Kasumi-1 (cell line): ENCODE data around the gene PROC.
A peak's percentile ranks its signal among the peaks of the same experiment; 100 is the strongest.

ENCODE experiments used
- DNase-seq, 2 experiments: peaks; one replicate each; lab custom pipeline; 2025; lab: John Stamatoyannopoulos, UW

The PROC gene

GRCh38 chr2:127418300-127419111 is at the start of gene PROC:
TSS of gene PROC (plus strand) at chr2:127418427. CDS start at chr2:127419943, 1,516 bp downstream.
- DNase-seq: no peak

DNA sequence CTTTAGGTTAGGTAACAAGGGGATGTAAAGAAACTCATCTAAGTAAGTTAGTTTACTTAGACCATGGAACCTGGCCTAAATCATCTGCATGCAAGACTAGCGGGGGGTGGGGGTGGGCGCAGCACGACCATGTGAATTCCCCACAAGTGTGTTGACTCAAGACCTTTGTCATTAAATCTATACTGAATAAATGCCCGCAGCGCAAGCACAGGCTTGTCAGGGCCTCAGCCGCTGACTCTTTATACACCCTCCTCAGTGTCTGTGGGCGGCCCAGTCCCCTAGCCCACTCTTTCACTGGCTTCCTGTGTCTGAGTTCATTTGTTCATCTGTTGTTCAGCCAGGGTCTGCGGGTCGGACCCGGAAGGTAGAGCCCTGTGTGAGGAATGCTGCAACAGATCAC is 48.2 kb upstream of the PROC start:
- no peak for DNase-seq

GRCh38 chr2:127371037-127371436 is 47.2 kb upstream of the PROC start:
- DNase-seq: no peak

DNA sequence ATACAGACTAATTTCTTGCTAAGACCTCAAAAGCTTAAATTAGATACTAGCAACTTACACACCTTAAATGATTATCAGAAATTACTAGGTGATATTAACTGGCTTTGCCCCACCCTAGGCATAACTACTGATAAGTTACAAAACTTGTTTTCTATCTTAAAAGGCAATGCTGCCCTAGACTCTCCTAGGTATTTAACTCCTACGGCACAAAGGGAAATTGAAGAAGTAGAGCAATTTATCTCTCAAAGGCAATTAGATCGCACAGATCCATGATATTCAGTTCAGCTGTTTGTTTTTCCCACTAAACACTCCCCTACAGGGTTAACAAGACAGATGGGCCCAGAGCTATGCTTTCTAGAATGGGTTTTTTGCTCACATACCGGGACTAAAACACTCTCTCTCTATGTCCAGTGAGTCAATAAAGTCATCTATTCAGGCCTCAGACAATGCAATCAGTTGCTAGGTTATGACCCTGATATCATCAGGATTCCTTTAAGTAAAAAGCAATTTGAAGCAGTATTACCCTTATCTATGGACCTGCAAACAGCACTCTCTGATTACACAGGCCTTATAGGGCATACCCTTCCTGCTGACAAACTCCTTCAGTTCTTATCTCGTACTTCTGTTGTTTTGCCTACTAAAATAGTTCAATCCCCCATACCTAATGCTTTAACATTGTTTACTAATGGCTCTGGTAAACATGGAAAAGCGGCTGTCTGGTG is 44.7 kb upstream of the PROC start:
- DNase-seq: no peak

DNA sequence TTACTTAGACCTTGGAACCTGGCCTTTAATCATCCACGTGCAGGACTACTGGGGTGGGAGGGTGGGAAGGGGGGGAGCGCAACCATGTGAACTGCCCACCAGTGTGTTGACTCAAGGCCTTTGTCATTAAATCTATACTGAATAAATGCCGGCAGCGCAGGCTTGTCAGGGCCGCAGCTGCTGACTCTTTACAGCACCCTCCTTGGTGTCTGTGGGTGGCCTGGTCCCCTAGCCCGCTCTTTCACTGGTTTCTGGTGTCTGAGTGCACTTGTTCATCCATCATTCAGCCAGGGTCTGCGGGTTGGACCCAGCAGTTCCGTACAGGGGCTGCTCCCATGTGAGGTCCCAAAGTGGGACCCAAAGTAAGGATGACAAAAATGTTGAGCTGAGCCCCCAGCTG is 42.0 kb upstream of the PROC start:
- DNase-seq: no peak

DNA sequence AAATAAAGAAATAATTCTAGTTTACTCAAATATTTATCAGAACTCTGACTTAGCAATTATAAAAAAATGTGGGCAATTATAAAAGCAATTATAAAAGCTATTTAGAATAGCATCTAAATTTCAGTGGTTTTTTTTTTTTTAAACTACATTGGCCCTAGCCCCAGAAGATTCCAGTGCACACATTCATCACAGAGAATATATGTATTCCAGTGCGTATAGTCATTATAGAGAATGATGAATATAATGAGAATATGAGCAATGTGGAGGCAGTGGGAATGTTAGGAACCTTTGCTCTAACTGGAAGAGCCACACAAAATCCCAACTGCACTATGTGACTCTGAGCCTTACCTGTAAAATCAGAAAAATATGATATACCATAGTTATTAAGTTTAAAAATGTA is 41.0 kb upstream of the PROC start:
- DNase-seq: no peak

- DNase-seq: no peak
These were observed 39.5 kb upstream of the PROC start for GRCh38 chr2:127378720-127379119.

DNA sequence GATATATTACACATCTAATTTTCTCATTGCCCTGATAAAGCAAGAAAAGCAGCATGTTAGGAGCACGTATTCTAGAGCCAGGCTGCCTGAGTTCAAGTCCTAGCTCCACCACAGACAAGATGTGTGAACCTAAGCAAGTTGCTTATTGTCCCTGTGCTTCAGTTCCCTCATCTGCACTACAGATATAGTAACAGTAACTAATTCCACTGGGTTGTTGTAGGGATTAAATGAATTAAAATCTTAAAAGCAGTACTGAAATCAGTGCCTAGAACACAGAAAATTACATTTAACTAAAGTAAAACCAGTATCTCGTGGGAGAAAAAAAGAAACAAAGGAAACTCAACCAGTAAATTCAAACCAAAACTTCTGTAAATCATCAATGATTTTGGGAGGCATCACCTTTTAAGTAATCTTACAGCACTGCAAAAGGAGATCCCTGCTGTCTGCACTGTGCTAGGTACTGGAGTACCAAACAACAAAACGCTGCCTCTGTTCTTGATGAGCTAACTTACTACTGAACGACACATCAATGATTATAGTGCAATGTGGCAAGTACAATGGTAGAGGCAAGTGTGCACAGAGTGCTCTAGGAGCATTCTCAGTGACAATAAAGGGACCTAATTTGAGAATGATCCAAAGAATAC is 38.4 kb upstream of the PROC start:
- no peak for DNase-seq

DNA sequence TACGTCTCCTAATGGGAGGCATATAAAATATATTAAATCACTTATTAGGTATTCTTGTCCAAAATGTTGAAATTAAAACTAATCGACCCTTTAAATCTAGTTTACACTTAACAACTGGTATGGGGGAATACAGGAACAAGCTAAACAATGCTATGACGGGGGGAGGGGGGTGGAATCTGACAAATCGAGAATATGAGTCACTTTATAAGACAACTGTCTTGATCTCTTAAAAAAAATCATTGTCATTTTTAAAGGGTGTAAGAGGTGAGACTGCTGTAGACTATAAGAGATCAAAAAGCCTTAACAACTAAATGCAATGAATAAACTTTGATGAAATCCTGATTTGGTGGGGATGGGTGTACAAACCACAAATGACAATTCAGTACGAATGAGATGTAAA is 36.5 kb upstream of the PROC start:
- no peak for DNase-seq

- no peak for DNase-seq
These were observed 35.4 kb upstream of the PROC start for GRCh38 chr2:127382831-127383230.

GRCh38 chr2:127384529-127384928 is 33.7 kb upstream of the PROC start:
- no peak for DNase-seq

GRCh38 chr2:127386246-127386645 is 32.0 kb upstream of the PROC start:
- DNase-seq: no peak

GRCh38 chr2:127386764-127387654 is 31.2 kb upstream of the PROC start:
- peak; percentile 74 to 75 for DNase-seq

GRCh38 chr2:127387655-127388422 is 30.4 kb upstream of the PROC start, which contains the start of gene MAP3K2:
TSS of gene MAP3K2 (minus strand) at chr2:127387975. CDS start at chr2:127343129, 44,846 bp downstream.
- DNase-seq: peak; percentile 68

- peak; percentile 39 to 61 for DNase-seq
These were observed 29.6 kb upstream of the PROC start for GRCh38 chr2:127388423-127389164.

DNA sequence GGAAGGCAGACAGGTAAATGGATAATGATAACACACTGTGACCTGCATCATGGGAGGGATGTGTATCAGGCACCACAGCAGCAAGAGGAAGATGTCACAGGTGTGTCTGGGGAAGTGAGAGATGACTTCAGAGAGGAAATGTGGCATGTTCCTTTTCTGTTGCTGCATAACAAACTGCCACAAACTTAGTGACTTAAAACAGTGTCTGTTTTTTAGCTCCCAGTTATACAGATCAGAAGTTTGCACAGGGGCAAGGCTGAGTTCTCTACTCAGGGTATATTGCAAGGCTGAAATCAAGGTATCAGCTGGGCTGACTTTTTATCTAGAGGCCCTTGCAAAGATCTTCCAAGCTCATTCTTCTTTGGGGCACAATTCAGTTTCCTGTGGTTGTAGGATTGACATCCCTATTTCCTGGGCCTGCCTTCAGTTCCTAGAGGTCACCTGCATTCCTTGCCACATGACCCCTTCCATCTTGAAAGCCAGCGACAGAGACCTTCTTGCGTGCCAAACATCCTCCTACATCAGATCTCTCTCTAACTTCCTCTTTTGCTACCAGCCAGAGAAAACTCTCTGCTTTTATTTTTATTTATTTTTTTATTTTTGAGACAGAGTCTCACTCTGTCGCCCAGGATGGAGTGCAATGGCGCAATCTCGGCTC is 28.3 kb upstream of the PROC start:
- DNase-seq: peak; percentile 68 to 76

GRCh38 chr2:127392133-127392827 is 25.9 kb upstream of the PROC start:
- peak; percentile 28 to 31 for DNase-seq

GRCh38 chr2:127392828-127393578 is 25.2 kb upstream of the PROC start:
- no peak for DNase-seq
